HK-2 (cell line): ENCODE results near the gene TCHP.
"Not testable (repeated sequence)": the region's sequence is repeated elsewhere in the genome, so short reads cannot be mapped to it uniquely, and the experiment has no call there.

Experiments
- DNase-seq: peaks from one replicate; pipeline ENCODE4 v3.0.0-alpha.2; 2018; ENCODE audit not compliant: unreplicated experiment

The TCHP gene

DNA sequence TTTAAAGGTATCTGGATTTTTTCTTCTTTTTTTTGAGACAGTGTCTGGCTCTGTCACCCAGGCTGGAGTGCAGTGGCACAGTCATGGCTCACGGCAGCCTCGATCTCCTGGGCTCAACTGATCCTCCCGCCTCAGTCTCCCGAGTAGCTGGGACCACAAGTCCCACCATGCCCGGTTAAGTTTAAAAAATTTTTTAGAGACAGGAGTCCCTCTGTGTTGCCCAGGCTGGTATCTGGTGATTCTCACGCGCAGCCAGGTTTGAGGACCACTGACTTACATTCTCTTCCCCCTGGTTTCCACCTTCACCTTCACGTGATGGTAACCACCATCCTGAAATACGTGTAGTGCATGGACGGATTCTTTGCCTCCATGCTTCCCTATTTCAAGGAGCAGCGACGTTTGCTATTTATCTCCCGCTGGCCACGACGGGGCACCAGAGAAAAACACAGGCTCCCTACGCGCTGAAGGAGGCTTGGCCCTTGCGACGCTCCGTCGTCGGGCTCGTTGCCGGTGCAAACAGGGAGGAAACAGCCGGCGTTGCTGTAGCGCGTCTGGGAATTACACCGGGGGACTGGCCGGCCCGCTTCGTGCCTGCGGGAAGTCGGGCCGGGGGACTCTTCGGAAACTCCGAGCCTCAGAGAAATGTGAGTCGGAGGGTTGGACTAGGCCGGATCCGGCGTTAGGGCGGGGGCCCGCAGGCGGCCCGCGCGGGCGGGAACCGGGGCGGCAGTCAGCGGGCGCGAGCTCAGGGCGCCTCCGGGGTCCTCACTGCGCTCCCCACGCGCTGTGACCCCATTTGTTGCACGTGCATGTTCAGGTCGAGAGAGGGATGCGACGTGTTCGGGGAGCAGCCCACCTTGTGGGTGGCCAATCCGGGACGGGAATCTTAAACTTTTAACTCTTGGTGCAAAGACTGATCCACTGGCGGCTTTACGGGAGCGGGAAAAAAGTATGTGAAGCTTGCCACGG lies at the start of gene TCHP:
Gene TCHP (plus strand): TSS at position 492 of the 969 bp plus-strand sequence. CDS start 2,753 bp downstream, outside the sequence.
- DNase-seq: peak; percentile 83

GRCh38 chr12:109850518-109850917 lies 49.6 kb upstream of the TCHP start:
- DNase-seq: not testable (repeated sequence)

GRCh38 chr12:109855377-109855776 lies 44.7 kb upstream of the TCHP start:
- DNase-seq: no peak

DNA sequence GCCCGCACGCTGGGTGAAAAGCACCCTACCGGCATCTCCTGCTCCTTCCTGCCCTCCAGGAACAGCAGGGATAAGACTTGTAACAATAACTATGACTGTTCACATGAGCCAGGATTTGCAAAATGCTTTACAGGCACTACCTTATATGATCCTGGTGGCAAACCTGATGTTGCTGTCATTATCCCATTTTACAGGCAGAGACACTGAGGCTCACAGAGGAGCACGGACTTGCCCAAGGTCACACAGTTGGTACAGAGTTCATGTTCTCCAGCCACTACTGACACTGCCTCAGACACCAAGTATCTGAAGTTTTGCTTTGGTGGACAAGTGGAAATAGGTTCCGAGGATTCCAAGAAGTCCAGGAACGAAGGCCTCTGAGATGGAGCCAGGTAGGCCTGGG lies 42.4 kb upstream of the TCHP start:
- DNase-seq: no peak

DNA sequence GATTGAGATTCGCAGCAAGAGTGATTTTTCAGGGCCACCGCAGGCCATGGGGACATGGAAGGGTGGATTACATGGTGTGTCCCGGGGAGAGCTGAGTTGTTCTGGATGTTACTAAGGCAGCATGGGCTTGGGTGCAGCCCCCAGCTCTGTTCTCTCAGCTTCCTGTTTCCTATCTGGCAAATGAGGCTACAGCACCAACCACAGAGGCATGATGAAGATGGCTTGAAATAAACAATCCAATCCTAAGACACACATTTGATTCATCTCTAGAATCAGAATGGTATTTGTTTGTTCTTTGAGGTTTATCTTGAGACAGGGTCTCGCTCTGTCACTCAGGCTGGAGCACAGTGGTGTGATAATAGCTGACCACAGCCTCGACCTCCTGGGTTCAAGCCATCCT lies 41.3 kb upstream of the TCHP start:
- DNase-seq: no peak

GRCh38 chr12:109860977-109861376 lies 39.1 kb upstream of the TCHP start:
- no peak for DNase-seq

DNA sequence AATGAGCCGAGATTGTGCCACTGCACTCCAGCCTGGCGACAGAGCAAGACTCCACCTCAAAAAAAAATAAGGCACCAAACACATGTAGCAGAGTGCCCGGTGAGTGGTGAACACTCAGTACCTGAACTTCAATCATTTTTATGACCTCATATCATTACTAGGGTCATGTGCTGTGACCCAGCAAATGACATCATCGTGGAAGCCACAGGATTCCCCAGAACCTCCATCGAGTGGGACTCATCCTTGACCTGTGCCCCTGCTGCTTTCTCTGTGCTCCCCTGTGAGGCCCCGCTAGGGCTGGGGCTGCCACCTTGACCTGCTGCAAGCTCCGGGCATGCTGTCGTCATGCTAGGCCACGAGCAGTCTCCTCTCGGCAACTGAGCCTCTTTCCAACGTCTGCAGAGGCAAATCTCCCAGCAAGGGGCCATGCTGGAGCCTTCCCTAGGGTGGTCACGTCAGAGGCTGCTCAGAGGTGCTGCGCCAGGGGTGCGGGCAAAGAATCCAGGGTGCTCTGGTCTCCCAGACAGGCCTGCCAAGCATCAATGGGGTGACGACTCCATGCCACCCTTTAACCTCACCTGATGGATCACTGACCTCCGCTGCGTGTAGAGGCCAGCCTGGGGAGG lies 38.3 kb upstream of the TCHP start:
- DNase-seq: no peak

GRCh38 chr12:109862491-109862890 lies 37.6 kb upstream of the TCHP start:
- DNase-seq: not testable (repeated sequence)

DNA sequence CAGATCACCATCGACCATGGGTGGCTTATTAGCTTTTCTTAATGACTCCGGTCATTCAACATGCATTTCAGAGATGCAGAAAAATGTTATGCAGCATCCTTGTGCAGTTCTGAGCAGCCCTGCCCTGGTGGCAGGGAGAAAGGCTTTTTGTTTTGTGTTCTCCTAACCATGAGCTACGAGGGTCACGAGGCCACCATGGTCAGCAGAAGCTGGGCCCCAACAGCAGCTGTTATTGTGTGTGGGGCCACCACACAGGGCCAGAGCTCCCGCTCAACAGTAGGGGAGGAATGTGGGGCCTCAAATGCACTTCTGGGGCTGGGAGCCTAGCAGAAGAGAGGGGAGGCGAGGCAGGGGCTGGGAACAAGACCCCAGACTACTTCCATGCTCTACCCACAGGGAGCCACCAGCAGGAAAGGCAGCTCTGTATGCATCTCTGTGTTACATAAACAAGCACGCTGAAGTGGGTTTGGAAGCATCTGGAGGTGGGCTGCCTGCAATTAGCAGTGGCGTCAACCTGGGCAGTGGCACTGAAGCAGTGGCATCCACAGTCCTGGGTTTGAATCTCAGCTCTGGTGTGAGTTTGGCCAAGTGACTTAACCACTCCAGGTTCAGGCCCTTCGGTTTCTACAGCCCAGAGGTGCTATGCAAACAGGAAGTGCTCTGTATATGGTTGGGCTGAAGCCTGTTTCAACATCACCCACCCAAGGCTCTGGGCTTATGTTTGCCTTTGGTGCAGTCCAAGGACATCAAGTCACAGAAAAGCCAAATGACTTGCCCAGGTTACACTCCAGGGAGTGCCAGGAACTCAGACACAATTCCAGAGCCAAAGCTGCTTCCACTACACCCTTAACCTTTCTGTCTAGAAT lies 36.0 kb upstream of the TCHP start:
- no peak for DNase-seq

- no peak for DNase-seq
These were observed 35.2 kb upstream of the TCHP start for GRCh38 chr12:109864916-109865315.

GRCh38 chr12:109868182-109869051 lies 31.7 kb upstream of the TCHP start:
- DNase-seq: no peak

DNA sequence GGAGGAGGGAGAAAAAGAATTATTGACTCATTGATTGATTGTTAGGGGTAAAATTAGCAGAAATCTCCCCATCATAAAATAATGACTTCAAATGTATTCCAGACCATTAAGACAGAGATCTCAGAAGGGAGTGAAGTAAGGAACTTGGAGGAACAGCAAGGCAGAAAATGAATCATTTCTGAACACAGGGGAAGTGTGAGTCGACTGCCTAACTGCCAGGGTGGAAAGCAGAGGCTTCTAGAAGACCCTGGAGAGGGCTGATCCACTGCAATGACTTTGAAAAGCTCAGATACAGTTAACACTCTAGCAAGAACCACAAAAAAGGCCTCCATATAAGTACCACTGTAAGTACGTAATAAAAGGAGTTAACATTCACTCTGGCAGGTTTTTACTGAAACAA lies 29.4 kb upstream of the TCHP start:
- DNase-seq: no peak

DNA sequence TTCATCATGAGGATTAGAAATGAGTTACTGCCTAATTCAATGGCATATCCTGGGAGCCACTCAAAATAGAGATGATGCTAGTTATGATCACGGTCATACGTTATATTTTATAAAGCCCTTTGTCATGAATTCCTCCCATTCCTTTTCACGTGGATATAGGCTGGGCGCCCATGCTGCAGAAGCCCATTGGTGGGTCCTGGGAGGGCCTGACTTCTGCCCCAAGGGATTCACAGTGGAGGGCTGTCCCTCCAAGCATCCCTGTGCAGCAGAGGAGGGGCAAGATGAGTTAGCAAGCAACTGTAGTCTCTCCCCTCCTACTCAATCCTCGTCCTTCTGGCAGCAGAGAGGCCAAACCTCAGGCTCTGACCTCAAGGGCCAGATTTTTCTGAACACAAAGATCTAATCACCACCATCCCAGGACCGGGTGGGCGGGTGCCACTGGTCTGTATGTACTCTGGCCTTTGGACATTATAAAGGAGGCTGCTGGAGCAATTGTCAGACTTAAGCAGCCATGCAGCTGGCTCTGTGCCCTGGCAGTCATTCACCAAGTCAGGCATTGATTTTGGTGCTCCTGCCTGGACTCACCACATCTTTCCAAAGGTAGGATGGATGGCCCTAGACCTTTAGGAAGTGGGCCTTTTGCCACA lies 28.3 kb upstream of the TCHP start:
- no peak for DNase-seq

GRCh38 chr12:109873653-109874052 lies 26.4 kb upstream of the TCHP start:
- DNase-seq: no peak

DNA sequence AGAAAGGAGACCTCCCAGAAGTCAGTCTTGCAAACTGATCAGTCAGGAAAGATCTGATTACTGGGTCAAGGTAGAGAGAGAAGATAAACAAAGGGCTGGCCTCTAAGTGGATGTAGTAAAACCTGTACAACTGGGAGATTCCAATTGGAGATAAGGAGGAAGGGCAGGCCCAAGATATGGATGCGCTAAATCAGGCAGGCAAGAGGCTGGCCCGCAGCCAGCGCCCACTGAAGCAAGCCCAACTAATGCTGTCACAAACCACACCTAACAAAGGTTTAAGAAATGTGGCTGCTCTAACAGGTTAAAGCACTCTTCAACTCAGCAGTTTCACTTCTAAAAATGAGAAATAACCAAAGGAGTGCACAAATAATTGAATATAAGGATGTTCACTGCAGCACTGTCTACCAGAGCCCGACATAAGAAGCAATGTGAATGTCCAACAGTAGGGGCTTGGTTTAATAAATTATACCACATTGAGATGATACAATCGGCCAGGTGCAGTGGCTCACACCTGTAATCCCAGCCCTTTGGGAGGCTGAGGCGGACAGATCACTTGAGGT lies 24.4 kb upstream of the TCHP start:
- DNase-seq: no peak

- DNase-seq: no peak
These were observed 23.7 kb upstream of the TCHP start for GRCh38 chr12:109876406-109876805.

GRCh38 chr12:109877504-109878246 lies 22.4 kb upstream of the TCHP start:
- DNase-seq: no peak

- no peak for DNase-seq
These were observed 21.8 kb upstream of the TCHP start for GRCh38 chr12:109878247-109878625.

DNA sequence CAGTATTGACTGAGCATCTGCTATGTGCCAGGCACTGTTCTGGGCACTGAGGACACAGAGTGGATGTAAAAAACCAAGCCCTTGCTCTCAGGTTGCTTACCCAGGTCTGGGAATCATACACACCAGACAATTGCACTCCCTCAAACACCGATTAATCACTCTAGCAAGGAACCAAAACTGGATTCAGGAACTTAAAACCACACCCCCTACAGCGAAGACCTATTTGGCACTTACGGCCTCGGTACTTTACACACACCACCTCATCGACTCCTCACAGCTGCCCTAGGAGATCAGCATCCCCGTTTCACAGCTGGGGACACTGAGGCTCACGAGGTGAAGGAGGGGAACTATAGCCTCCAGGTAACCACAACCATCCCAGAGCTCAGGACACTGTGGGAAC lies 21.3 kb upstream of the TCHP start:
- DNase-seq: no peak
